HEK293T (cell line): Measurements from ENCODE around the gene TCERG1L.

Experiments used
- ARNT ChIP-seq: fragments of 450-650 bp; IDR thresholded peaks from 2 replicates; pipeline ENCODE4 v1.6.1; 2017; ENCODE audit warnings: mild to moderate bottlenecking
- BHLHE40 ChIP-seq: fragments of 450-650 bp; IDR thresholded peaks from 2 replicates; pipeline ENCODE4 v1.6.1; 2016; ENCODE audit warnings: mild to moderate bottlenecking, moderate library complexity, borderline replicate concordance
- ELF4 ChIP-seq: fragments of 450-650 bp; IDR thresholded peaks from 2 replicates; pipeline ENCODE4 v1.6.1; 2017; ENCODE audit warnings: antibody characterized with exemption
- FOXA1 ChIP-seq: fragments of 450-650 bp; IDR thresholded peaks from 2 replicates; pipeline ENCODE4 v1.6.1; 2016; ENCODE audit warnings: mild to moderate bottlenecking
- FOXM1 ChIP-seq: fragments of 450-650 bp; IDR thresholded peaks from 2 replicates; pipeline ENCODE4 v1.6.1; 2017; ENCODE audit warnings: mild to moderate bottlenecking, borderline replicate concordance
- HDGF ChIP-seq: fragments of 450-650 bp; IDR thresholded peaks from 2 replicates; pipeline ENCODE4 v1.6.1; 2017; ENCODE audit warnings: antibody characterized with exemption, borderline replicate concordance
- L3MBTL2 ChIP-seq: fragments of 450-650 bp; conservative IDR thresholded peaks from 2 replicates; pipeline ENCODE4 v1.6.1; 2016; ENCODE audit warnings: mild to moderate bottlenecking
- LEF1 ChIP-seq: fragments of 450-650 bp; IDR thresholded peaks from 2 replicates; pipeline ENCODE4 v1.6.1; 2017; ENCODE audit warnings: mild to moderate bottlenecking, borderline replicate concordance
- NFRKB ChIP-seq: fragments of 450-650 bp; IDR thresholded peaks from 2 replicates; pipeline ENCODE4 v1.6.1; 2016; ENCODE audit warnings: mild to moderate bottlenecking, moderate library complexity
- SP1 ChIP-seq: fragments of 450-650 bp; IDR thresholded peaks from 2 replicates; pipeline ENCODE4 v1.6.1; 2017
- SUZ12 ChIP-seq: fragments of 450-650 bp; IDR thresholded peaks from 2 replicates; pipeline ENCODE4 v1.6.1; 2016; ENCODE audit warnings: mild to moderate bottlenecking
- TARDBP ChIP-seq: fragments of 450-650 bp; IDR thresholded peaks from 2 replicates; pipeline ENCODE4 v1.6.1; 2016
- ZNF384 ChIP-seq: fragments of 450-650 bp; IDR thresholded peaks from 2 replicates; pipeline ENCODE4 v1.6.1; 2016
- TF ChIP-seq, protein P1 (sequence below): fragments of 450-650 bp; IDR thresholded peaks from 2 replicates; pipeline ENCODE4 v1.6.1; 2016

DNA sequence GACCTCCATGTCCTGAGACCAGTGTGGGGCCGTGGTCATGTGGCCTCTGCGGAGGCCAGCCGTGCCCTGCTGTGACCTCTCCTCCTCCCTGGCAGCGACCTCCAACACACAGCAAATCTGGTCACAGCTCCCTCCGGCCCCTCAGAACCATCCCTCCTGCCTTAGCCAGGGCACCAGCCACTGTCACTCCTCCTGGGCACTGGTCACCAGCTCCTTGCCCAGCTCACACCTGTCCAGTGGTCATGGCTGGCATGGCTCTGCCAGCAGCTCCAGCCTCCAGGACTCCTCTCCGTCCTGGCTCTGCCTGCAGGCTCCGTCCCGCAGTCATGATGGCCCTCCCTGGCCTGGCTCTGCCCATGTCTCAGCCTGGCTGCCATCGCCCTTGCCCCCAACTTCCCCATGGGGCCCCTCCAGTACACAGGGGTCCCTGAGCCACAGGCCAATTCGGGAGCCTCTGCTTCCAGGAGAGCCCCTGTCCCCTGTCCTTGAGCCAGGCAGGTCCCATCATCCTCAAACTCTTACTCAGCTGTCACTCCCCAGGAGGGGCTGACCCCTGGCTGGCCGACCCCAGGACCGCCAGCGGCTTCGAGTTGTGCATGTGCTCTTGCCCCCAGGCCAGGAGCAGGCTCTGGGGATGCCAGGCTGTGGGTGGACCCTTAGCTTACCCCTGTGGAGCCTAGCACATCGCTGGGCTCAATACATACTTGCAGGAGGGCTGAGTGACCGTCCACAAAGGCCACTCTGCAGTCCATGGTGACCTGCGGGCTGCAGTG, 92.5 kb downstream of the TCERG1L start:
- TF ChIP-seq TARDBP (no peak), ZNF384 (no peak), FOXM1 (no peak), SP1 (no peak), FOXA1 (no peak), NFRKB (no peak), BHLHE40 (no peak), ELF4 (no peak), ARNT (no peak), SUZ12 (no peak), LEF1 (no peak), L3MBTL2 (no peak), HDGF (no peak)
- TF ChIP-seq, protein P1, sequence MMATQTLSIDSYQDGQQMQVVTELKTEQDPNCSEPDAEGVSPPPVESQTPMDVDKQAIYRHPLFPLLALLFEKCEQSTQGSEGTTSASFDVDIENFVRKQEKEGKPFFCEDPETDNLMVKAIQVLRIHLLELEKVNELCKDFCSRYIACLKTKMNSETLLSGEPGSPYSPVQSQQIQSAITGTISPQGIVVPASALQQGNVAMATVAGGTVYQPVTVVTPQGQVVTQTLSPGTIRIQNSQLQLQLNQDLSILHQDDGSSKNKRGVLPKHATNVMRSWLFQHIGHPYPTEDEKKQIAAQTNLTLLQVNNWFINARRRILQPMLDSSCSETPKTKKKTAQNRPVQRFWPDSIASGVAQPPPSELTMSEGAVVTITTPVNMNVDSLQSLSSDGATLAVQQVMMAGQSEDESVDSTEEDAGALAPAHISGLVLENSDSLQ, result no peak
